Measurements from ENCODE around the gene P2RY13. TPM values are rescaled to one million over a fixed set of nuclear protein-coding genes. Genes with fewer than 3 reads are reported as not detected.

The P2RY13 gene
- total and polyA plus RNA-seq, 2 of the 13 experiments (the other 11 are each of a cell fraction or from before 2014, with no cell fraction given), result not detected

DNA sequence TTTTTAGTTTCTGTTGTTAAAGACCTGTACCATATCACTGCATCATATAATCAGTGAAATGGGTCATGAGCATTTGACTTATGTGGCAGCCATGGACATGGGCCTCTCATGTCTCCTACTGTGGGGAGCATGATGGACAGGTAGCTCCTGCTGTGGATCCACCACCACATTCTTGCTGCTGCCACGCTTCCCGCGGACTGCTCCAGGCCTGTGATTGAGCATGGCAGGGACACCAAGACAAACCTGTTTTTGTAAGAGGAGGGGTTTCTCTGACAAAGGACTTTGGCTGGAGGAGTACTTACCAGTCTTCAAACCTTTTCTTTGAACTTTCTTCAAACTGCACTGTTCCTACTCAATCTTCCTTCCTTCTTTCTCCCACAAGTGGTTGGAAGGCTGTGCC, 33.1 kb downstream of the P2RY13 start:
- TF ChIP-seq ZFP41 (CRISPR knock-in tag; IDR thresholded peaks at IDR 0.05; ENCODE audit: borderline replicate concordance) (no peak), GATAD1 (CRISPR knock-in tag; IDR thresholded peaks at IDR 0.05) (no peak), TCF12 (IDR thresholded peaks at IDR 0.05) (no peak), TCF12 (CRISPR knock-in tag; IDR thresholded peaks at IDR 0.05) (no peak), ZNF768 (CRISPR knock-in tag; IDR thresholded peaks at IDR 0.05) (no peak), SP4 (CRISPR knock-in tag; IDR thresholded peaks at IDR 0.05) (no peak), AHR (CRISPR knock-in tag; IDR thresholded peaks at IDR 0.05) (no peak), MEIS2 (CRISPR knock-in tag; IDR thresholded peaks at IDR 0.05) (no peak), REL (CRISPR knock-in tag; conservative IDR thresholded peaks at IDR 0.05) (no peak), ZNF30 (CRISPR knock-in tag; IDR thresholded peaks at IDR 0.05) (no peak), SALL1 (CRISPR knock-in tag; IDR thresholded peaks at IDR 0.05) (no peak), ZNF782 (CRISPR knock-in tag; IDR thresholded peaks at IDR 0.05; ENCODE audit: borderline replicate concordance) (no peak), NFRKB (IDR thresholded peaks at IDR 0.05) (no peak), TBX2 (CRISPR knock-in tag; IDR thresholded peaks at IDR 0.05; ENCODE audit: borderline replicate concordance) (no peak), ZSCAN29 (CRISPR knock-in tag; conservative IDR thresholded peaks at IDR 0.05) (no peak)
- TF ChIP-seq, protein P1, sequence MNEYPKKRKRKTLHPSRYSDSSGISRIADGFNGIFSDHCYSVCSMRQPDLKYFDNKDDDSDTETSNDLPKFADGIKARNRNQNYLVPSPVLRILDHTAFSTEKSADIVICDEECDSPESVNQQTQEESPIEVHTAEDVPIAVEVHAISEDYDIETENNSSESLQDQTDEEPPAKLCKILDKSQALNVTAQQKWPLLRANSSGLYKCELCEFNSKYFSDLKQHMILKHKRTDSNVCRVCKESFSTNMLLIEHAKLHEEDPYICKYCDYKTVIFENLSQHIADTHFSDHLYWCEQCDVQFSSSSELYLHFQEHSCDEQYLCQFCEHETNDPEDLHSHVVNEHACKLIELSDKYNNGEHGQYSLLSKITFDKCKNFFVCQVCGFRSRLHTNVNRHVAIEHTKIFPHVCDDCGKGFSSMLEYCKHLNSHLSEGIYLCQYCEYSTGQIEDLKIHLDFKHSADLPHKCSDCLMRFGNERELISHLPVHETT (CRISPR knock-in tag; conservative IDR thresholded peaks at IDR 0.05), result no peak
- TF ChIP-seq, protein P2, sequence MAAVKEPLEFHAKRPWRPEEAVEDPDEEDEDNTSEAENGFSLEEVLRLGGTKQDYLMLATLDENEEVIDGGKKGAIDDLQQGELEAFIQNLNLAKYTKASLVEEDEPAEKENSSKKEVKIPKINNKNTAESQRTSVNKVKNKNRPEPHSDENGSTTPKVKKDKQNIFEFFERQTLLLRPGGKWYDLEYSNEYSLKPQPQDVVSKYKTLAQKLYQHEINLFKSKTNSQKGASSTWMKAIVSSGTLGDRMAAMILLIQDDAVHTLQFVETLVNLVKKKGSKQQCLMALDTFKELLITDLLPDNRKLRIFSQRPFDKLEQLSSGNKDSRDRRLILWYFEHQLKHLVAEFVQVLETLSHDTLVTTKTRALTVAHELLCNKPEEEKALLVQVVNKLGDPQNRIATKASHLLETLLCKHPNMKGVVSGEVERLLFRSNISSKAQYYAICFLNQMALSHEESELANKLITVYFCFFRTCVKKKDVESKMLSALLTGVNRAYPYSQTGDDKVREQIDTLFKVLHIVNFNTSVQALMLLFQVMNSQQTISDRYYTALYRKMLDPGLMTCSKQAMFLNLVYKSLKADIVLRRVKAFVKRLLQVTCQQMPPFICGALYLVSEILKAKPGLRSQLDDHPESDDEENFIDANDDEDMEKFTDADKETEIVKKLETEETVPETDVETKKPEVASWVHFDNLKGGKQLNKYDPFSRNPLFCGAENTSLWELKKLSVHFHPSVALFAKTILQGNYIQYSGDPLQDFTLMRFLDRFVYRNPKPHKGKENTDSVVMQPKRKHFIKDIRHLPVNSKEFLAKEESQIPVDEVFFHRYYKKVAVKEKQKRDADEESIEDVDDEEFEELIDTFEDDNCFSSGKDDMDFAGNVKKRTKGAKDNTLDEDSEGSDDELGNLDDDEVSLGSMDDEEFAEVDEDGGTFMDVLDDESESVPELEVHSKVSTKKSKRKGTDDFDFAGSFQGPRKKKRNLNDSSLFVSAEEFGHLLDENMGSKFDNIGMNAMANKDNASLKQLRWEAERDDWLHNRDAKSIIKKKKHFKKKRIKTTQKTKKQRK (IDR thresholded peaks at IDR 0.05; ENCODE audit: low read length), result no peak
- TF ChIP-seq, protein P3, sequence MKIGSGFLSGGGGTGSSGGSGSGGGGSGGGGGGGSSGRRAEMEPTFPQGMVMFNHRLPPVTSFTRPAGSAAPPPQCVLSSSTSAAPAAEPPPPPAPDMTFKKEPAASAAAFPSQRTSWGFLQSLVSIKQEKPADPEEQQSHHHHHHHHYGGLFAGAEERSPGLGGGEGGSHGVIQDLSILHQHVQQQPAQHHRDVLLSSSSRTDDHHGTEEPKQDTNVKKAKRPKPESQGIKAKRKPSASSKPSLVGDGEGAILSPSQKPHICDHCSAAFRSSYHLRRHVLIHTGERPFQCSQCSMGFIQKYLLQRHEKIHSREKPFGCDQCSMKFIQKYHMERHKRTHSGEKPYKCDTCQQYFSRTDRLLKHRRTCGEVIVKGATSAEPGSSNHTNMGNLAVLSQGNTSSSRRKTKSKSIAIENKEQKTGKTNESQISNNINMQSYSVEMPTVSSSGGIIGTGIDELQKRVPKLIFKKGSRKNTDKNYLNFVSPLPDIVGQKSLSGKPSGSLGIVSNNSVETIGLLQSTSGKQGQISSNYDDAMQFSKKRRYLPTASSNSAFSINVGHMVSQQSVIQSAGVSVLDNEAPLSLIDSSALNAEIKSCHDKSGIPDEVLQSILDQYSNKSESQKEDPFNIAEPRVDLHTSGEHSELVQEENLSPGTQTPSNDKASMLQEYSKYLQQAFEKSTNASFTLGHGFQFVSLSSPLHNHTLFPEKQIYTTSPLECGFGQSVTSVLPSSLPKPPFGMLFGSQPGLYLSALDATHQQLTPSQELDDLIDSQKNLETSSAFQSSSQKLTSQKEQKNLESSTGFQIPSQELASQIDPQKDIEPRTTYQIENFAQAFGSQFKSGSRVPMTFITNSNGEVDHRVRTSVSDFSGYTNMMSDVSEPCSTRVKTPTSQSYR (CRISPR knock-in tag; IDR thresholded peaks at IDR 0.05; ENCODE audit: borderline replicate concordance), result no peak
- FAIRE-seq (no peak), ATAC-seq (no peak), DNase-seq (ENCODE audit: low spot score) (no peak)
- no peaks in the 10 kb centered on the region for H3K79me2 ChIP-seq (ENCODE audit: insufficient read depth, low read length)
- no peak overlapping the region for H3K27ac ChIP-seq (ENCODE audit: extremely low read length, insufficient read depth, low read length)
- no peak overlapping the region for H3K4me2 ChIP-seq (ENCODE audit: low read depth, low read length)
- CTCF ChIA-PET (ENCODE audit: low intra/inter-chr PET ratio, low total read pairs), result no interaction called here
- H3K27me3 ChIP-seq (ENCODE audit: control insufficient read depth in 1 of 2, insufficient read depth in 2 of 2, low read length in 2 of 2), result no peaks in the 10 kb centered on the region
- POLR2A ChIA-PET, result no interaction called here
- H3K36me3 ChIP-seq (replicated peaks in 1 of 2; ENCODE audit: control insufficient read depth in 1 of 2, insufficient read depth in 2 of 2, low read length in 2 of 2), result no peaks in the 10 kb centered on the region
- H2AFZ ChIP-seq (ENCODE audit: low read length), result no peak overlapping the region
- no peaks in the 10 kb centered on the region for H3K9me3 ChIP-seq (ENCODE audit: low read length)
- no peak overlapping the region for H3K9ac ChIP-seq (ENCODE audit: insufficient read depth, low read depth, low read length)
- no peak overlapping the region for H3K4me3 ChIP-seq (replicated peaks in 1 of 3; ENCODE audit: insufficient read depth in 1 of 3, low read depth in 2 of 3, low read length in 3 of 3)
- intact Hi-C loops (cut with micrococcal nuclease; ENCODE audit: unreplicated experiment), result no loop called here
- BruUV-seq (replicated peaks), result no TSS peak
- 28% methylated on average over 3 of the region's 3 CpGs for WGBS (ENCODE audit: low lambda C conversion rate)
- no peaks in the 10 kb centered on the region for H4K20me1 ChIP-seq (ENCODE audit: insufficient read depth, low read length)
- no peaks in the 10 kb centered on the region for H3K4me1 ChIP-seq (ENCODE audit: insufficient read depth, low read length)
- in situ Hi-C loops (cut with HindIII; ENCODE audit: extremely low pct_ligation_motif_present, low pct_unique_long_range_greater_than_20kb), result no loop called here
